Fibroblast of lung (primary cell): ENCODE measurements around the gene TYW1.

Source experiments
- EZH2 ChIP-seq: IDR thresholded peaks from 2 replicates; pipeline ENCODE4 v1.5.1; 2012; ENCODE audit warnings: low read length, control low read depth, mild to moderate bottlenecking; ENCODE audit errors: missing control alignments
- TF ChIP-seq, protein P1 (sequence below), 2 donors: IDR thresholded peaks in 1 of 2; conservative IDR thresholded peaks in 1 of 2; 1 replicate in 1 of 2; 2 replicates in 1 of 2; pipeline ENCODE4 v1.5.1; 2011 to 2012; ENCODE audit warnings: low read length in 2 of 2, control low read depth in 1 of 2, inconsistent platforms in 1 of 2, low read depth in 1 of 2, mild to moderate bottlenecking in 1 of 2

DNA sequence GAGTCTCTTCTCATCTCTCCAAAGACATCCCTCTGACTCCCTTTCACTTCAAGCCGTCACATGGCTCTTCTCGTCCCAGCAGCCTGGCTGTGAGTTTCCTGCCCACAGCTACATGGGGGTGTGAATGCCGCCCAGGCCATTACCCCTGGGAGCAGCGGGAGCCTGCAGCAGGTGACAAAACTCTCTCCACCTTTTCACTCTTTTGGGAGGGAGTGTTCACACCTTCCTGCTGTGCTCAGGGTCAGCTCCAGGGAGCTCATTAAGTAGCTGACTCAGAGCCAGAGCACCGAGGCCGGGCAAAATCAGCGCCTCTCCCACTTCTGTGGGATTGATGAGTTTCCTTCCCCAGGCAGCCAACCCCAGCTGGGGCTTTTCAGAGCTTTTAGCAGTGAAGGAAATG lies 271.3 kb downstream of the TYW1 start:
- TF ChIP-seq, protein P1, sequence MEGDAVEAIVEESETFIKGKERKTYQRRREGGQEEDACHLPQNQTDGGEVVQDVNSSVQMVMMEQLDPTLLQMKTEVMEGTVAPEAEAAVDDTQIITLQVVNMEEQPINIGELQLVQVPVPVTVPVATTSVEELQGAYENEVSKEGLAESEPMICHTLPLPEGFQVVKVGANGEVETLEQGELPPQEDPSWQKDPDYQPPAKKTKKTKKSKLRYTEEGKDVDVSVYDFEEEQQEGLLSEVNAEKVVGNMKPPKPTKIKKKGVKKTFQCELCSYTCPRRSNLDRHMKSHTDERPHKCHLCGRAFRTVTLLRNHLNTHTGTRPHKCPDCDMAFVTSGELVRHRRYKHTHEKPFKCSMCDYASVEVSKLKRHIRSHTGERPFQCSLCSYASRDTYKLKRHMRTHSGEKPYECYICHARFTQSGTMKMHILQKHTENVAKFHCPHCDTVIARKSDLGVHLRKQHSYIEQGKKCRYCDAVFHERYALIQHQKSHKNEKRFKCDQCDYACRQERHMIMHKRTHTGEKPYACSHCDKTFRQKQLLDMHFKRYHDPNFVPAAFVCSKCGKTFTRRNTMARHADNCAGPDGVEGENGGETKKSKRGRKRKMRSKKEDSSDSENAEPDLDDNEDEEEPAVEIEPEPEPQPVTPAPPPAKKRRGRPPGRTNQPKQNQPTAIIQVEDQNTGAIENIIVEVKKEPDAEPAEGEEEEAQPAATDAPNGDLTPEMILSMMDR (conservative IDR thresholded peaks at IDR 0.05 in 1 of 2, IDR thresholded peaks at IDR 0.05 in 1 of 2; ENCODE audit: low read depth in 1 of 2, low read length in 2 of 2) = no peak
- TF ChIP-seq EZH2 = no peak
